H1 (cell line): Measurements from ENCODE around the gene RBM17. TPM values are rescaled to one million over a fixed set of nuclear protein-coding genes. Genes with fewer than 3 reads are reported as not detected.

Experiments used
- CHD1 ChIP-seq: IDR thresholded peaks from 2 replicates; pipeline ENCODE4 v1.6.1; 2012; ENCODE audit warnings: low read depth, low read length, improper control_type of control experiment
- EGR1 ChIP-seq: IDR thresholded peaks from 2 replicates; pipeline ENCODE4 v1.6.1; 2011; ENCODE audit warnings: low read depth, low read length, borderline replicate concordance
- EP300 ChIP-seq, 2 experiments: IDR thresholded peaks; 1 replicate in 1 of 2; 2 replicates in 1 of 2; pipeline ENCODE4 v1.6.1; 2011 to 2012; ENCODE audit warnings: low read depth in 2 of 2, low read length in 2 of 2, mild to moderate bottlenecking in 2 of 2, borderline replicate concordance in 1 of 2, inconsistent platforms in 1 of 2, moderate library complexity in 1 of 2
- KDM1A ChIP-seq: fragments of 200-600, 300-600 bp; sonication (generic); IDR thresholded peaks from 2 replicates; pipeline ENCODE4 v1.7.1; 2016; ENCODE audit warnings: mild to moderate bottlenecking, low read length, borderline replicate concordance
- RBBP5 ChIP-seq: IDR thresholded peaks from 2 replicates; pipeline ENCODE4 v1.7.1; 2012; ENCODE audit warnings: low read depth, mild to moderate bottlenecking, inconsistent platforms, low read length, moderate library complexity, borderline replicate concordance
- SIRT6 ChIP-seq: IDR thresholded peaks from one replicate; pipeline ENCODE4 v1.7.1; 2012; ENCODE audit warnings: low read length, inconsistent platforms
- polyA plus RNA-seq, 7 experiments: library from polyadenylated mRNA; depleted of rRNA in 3 of 7; stranded (reverse) in 5 of 7; unstranded in 2 of 7; fragments of >200 nt in 5 of 7; fragments of 200-250 nt in 2 of 7; gene quantifications; 1 replicate in 5 of 7; 2 replicates in 1 of 7; 4 replicates in 1 of 7; pipeline versions ENCODE4 v1.2.1 to v1.2.3, GENCODE V29; 2011 to 2013; ENCODE audit warnings: missing spikeins in 2 of 7, mixed read lengths in 2 of 7
- total RNA-seq: library from RNA; stranded (reverse); fragmentation: NEBNext Ultra II Directional; extraction: Animal tissue kit (Norgen Biotek cat#: 25700); gene quantifications from 2 replicates; pipeline ENCODE4 v1.2.1, GENCODE V29; 2021
- TF ChIP-seq, protein P1 (sequence below): fragments of 300-600 bp; sonication (generic); IDR thresholded peaks from 2 replicates; pipeline ENCODE4 v1.7.1; 2012; ENCODE audit warnings: low read length, moderate library complexity, mild to moderate bottlenecking, inconsistent platforms; ENCODE audit not compliant: insufficient replicate concordance

Gene RBM17
- total and polyA plus RNA-seq, 2 of the 8 experiments (the other 6 are each of a cell fraction or from before 2014, with no cell fraction given) = 15.7 to 128 TPM

DNA sequence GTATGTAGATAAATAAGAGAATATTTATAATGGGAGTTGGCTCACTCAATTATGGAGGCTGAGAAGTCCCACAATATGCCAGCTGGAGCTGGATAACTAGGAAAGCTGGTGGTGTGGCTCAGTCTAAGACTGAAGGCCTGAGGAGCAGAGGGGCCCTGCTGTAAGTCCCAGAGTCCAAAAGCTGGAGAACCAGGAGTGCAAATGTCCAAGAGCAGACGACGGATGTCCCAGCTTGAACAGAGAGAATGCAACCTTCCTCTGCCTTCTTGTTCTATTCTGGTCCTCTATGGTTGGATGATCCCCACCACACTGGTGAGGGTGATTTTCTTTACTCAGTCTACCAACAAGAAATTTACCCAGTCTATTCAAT lies 39.8 kb upstream of the RBM17 start (continued):
- TF ChIP-seq, protein P1, sequence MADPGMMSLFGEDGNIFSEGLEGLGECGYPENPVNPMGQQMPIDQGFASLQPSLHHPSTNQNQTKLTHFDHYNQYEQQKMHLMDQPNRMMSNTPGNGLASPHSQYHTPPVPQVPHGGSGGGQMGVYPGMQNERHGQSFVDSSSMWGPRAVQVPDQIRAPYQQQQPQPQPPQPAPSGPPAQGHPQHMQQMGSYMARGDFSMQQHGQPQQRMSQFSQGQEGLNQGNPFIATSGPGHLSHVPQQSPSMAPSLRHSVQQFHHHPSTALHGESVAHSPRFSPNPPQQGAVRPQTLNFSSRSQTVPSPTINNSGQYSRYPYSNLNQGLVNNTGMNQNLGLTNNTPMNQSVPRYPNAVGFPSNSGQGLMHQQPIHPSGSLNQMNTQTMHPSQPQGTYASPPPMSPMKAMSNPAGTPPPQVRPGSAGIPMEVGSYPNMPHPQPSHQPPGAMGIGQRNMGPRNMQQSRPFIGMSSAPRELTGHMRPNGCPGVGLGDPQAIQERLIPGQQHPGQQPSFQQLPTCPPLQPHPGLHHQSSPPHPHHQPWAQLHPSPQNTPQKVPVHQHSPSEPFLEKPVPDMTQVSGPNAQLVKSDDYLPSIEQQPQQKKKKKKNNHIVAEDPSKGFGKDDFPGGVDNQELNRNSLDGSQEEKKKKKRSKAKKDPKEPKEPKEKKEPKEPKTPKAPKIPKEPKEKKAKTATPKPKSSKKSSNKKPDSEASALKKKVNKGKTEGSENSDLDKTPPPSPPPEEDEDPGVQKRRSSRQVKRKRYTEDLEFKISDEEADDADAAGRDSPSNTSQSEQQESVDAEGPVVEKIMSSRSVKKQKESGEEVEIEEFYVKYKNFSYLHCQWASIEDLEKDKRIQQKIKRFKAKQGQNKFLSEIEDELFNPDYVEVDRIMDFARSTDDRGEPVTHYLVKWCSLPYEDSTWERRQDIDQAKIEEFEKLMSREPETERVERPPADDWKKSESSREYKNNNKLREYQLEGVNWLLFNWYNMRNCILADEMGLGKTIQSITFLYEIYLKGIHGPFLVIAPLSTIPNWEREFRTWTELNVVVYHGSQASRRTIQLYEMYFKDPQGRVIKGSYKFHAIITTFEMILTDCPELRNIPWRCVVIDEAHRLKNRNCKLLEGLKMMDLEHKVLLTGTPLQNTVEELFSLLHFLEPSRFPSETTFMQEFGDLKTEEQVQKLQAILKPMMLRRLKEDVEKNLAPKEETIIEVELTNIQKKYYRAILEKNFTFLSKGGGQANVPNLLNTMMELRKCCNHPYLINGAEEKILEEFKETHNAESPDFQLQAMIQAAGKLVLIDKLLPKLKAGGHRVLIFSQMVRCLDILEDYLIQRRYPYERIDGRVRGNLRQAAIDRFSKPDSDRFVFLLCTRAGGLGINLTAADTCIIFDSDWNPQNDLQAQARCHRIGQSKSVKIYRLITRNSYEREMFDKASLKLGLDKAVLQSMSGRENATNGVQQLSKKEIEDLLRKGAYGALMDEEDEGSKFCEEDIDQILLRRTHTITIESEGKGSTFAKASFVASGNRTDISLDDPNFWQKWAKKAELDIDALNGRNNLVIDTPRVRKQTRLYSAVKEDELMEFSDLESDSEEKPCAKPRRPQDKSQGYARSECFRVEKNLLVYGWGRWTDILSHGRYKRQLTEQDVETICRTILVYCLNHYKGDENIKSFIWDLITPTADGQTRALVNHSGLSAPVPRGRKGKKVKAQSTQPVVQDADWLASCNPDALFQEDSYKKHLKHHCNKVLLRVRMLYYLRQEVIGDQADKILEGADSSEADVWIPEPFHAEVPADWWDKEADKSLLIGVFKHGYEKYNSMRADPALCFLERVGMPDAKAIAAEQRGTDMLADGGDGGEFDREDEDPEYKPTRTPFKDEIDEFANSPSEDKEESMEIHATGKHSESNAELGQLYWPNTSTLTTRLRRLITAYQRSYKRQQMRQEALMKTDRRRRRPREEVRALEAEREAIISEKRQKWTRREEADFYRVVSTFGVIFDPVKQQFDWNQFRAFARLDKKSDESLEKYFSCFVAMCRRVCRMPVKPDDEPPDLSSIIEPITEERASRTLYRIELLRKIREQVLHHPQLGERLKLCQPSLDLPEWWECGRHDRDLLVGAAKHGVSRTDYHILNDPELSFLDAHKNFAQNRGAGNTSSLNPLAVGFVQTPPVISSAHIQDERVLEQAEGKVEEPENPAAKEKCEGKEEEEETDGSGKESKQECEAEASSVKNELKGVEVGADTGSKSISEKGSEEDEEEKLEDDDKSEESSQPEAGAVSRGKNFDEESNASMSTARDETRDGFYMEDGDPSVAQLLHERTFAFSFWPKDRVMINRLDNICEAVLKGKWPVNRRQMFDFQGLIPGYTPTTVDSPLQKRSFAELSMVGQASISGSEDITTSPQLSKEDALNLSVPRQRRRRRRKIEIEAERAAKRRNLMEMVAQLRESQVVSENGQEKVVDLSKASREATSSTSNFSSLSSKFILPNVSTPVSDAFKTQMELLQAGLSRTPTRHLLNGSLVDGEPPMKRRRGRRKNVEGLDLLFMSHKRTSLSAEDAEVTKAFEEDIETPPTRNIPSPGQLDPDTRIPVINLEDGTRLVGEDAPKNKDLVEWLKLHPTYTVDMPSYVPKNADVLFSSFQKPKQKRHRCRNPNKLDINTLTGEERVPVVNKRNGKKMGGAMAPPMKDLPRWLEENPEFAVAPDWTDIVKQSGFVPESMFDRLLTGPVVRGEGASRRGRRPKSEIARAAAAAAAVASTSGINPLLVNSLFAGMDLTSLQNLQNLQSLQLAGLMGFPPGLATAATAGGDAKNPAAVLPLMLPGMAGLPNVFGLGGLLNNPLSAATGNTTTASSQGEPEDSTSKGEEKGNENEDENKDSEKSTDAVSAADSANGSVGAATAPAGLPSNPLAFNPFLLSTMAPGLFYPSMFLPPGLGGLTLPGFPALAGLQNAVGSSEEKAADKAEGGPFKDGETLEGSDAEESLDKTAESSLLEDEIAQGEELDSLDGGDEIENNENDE = no peak
- no peak for TF ChIP-seq EP300 (IDR thresholded peaks at IDR 0.05; ENCODE audit: borderline replicate concordance in 1 of 2, low read depth in 2 of 2, low read length in 2 of 2)
- no peak for TF ChIP-seq RBBP5
- TF ChIP-seq SIRT6 = no peak
- no peak for TF ChIP-seq EGR1
- no peak for TF ChIP-seq KDM1A
- no peak for TF ChIP-seq CHD1
